Gastroesophageal sphincter (tissue), 3 donors: Measurements from ENCODE around the gene FABP2.

Source experiments
- CTCF ChIP-seq, 4 experiments: fragments of 200-600 bp in 2 of 4; fragments of 450-650 bp in 2 of 4; sonication (generic) in 1 of 4; IDR thresholded peaks; one replicate each; pipeline ENCODE4 v1.5.1; 2017 to 2019; ENCODE audit warnings: antibody characterized with exemption in 4 of 4, mild to moderate bottlenecking in 2 of 4, moderate library complexity in 2 of 4
- POLR2A ChIP-seq, 2 donors: fragments of 450-650 bp; IDR thresholded peaks; one replicate each; pipeline ENCODE4 v1.6.1; 2017; ENCODE audit warnings: antibody characterized with exemption in 2 of 2, mild to moderate bottlenecking in 2 of 2, moderate library complexity in 1 of 2
- POLR2AphosphoS5 ChIP-seq: sonication (generic); formaldehyde crosslinking; IDR thresholded peaks from one replicate; pipeline ENCODE4 v1.6.1; 2017; ENCODE audit warnings: antibody characterized with exemption

- no peak for TF ChIP-seq CTCF (IDR thresholded peaks at IDR 0.05)
- no peak for TF ChIP-seq POLR2A (IDR thresholded peaks at IDR 0.05)
- TF ChIP-seq POLR2AphosphoS5 = no peak
These were observed 25.6 kb downstream of the FABP2 start for GRCh38 chr4:119296356-119296755.
